Epithelial cell of esophagus (primary cell): ENCODE results near the gene ATG4B.

Source experiments
- DNase-seq: peaks from one replicate; pipeline ENCODE4 v3.0.0; 2010; ENCODE audit warnings: low read depth
- H3K4me3 ChIP-seq: 2 replicates; pipeline ENCODE4 v1.5.1; 2011; ENCODE audit warnings: mild to moderate bottlenecking, low read length, control low read depth
- CTCF ChIP-seq: IDR thresholded peaks from 2 replicates; pipeline ENCODE4 v1.5.1; 2011; ENCODE audit warnings: low read depth, mild to moderate bottlenecking, low read length, control low read depth, inconsistent platforms; ENCODE audit not compliant: insufficient read depth; ENCODE audit errors: missing control alignments

Gene ATG4B

DNA sequence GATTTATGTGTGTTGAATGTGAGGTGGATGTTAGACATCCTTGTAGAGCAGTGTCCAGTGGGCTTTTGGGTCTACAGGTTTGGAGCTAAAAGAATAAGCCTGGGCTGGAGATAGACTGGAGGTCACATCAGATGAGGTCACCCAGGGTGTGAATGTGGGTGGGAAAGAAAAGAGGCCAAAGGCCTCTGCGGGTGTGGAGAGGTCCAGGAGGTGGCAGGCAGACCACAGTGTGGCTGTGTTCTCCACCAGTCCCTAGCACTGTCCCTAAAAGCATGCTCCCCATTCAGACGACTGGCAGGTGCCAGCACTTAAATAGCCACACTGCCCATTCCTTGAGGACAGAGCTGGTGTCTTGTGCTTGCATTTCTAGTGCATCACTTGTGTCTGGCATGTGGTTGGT lies 4.1 kb downstream of the ATG4B start:
- TF ChIP-seq CTCF, result no peak
- no peak overlapping the region for H3K4me3 ChIP-seq
- DNase-seq, result no peak

DNA sequence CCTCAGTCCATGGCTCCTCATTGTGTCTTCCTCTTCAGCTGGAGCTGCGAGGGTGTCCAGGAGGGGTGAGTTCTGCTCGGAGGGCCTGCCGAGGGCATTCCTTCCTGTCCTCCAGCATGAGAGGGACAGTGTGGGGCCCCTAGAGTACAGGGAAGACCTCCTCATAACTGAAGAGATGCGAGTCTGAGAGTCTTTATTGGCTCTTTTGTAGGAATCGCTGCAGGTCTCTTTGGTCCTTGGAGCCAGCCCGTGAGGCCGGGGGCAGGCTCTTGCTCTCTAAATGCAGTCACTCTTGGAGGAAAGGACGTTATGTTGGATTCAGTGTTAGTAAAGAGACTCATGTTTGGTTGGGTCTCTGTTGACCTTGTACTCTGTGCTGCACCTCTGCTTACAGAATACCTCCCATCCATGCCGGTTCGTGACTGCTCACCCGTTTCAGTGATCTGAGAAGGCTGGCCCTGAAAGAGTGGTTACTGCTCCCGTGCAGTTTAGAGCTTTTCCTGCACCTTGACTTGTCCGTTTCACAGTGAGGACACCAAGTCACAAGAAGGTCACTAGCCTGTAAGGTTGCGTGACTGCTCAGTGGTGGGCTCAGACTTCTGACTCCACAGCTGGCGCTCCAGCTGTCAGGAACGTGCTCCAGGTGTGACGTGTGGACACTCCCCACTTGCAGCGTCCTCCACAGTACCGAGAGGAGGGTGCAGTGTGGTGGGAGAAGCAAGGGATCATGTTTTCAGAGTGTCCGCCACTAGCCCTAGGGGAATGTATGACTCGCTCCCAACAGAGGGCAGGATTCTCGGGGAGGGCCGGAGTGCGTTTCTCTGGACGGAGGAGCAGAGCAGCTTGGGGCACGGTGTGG lies 7.8 kb downstream of the ATG4B start:
- no peak for TF ChIP-seq CTCF
- DNase-seq, result no peak

GRCh38 chr2:241645915-241646645 lies 8.6 kb downstream of the ATG4B start:
- H3K4me3 ChIP-seq, result no peak overlapping the region
- no peak for DNase-seq
- TF ChIP-seq CTCF, result no peak

More for the DNA sequence above, 7.8 kb downstream of the ATG4B start:
- no peak overlapping the region for H3K4me3 ChIP-seq

DNA sequence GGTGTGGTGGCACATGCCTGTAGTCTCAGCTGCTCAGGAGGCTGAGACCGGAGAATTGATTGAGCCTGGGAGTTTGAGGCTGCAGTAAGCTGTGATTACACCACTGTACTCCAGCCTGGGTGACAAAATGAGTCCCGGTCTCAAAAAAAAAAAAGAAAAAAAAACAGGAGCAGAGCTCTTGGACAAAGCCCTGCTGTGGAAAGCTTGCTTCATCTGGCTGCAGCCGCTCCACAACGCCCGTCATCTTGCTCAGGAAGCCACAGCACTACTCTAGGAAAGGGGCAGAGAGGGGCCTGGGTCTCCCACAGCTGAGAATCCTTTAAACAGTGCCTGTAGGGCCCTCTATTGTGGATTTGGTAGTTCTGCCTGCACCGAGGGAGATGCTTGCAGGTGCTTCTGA lies 11.0 kb downstream of the ATG4B start:
- no peak for TF ChIP-seq CTCF
- no peak for DNase-seq
- no peak overlapping the region for H3K4me3 ChIP-seq

DNA sequence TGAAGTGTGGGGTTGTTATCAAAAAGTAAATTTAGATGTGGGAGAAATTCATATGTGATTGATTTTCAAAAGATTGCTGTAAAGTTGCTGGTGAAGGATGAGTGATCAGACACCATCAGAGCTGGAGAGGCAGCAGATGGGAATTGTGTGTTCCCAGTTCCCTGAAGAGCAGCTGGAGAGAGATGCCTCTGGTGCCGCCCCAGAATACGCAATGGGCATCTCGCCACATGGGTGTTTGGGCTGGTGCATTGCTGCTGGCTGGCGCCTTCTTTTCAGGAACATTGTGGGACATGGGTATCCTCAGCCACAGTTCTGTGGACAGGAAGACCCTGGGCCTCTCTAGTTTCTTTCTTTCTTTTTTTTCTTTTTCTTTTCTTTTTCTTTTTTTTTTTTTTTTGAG lies 11.9 kb downstream of the ATG4B start:
- TF ChIP-seq CTCF, result no peak
- no peak for DNase-seq
- no peak overlapping the region for H3K4me3 ChIP-seq

- H3K4me3 ChIP-seq, result no peak overlapping the region
- TF ChIP-seq CTCF, result no peak
- DNase-seq, result no peak
Measured at GRCh38 chr2:241649927-241650326, 12.4 kb downstream of the ATG4B start.

GRCh38 chr2:241652142-241652541 lies 14.6 kb downstream of the ATG4B start:
- no peak for DNase-seq
- no peak for TF ChIP-seq CTCF
- no peak overlapping the region for H3K4me3 ChIP-seq
